RWPE2 (cell line): ENCODE data around the gene ESRRA.
A peak's percentile ranks its signal among the peaks of the same experiment; 100 is the strongest.

Experiments
- ATAC-seq: fragments of 200-7000 bp; cut with Tn5 transposase; 3 replicates; pipeline ENCODE4 v1.9.1; 2021; ENCODE audit warnings: low read depth
- DNase-seq: peaks from one replicate; pipeline ENCODE4 v3.0.0-alpha.2; 2020; ENCODE audit warnings: low spot score
- H3K27ac ChIP-seq: fragments of 450-650 bp; 2 replicates; pipeline ENCODE4 v1.5.1; 2017; ENCODE audit warnings: mild to moderate bottlenecking; ENCODE audit not compliant: poor library complexity, severe bottlenecking
- H3K27me3 ChIP-seq: fragments of 250-450 bp; sonication (Bioruptor Pico); 2 replicates; pipeline ENCODE4 v1.5.1; 2021; ENCODE audit warnings: mild to moderate bottlenecking, moderate library complexity; ENCODE audit not compliant: insufficient read depth, poor library complexity, severe bottlenecking
- H3K36me3 ChIP-seq: fragments of 250-450 bp; sonication (Bioruptor Pico); 2 replicates; pipeline ENCODE4 v1.5.1; 2020; ENCODE audit warnings: low read depth, mild to moderate bottlenecking, moderate library complexity
- H3K4me1 ChIP-seq: fragments of 250-450 bp; sonication (Bioruptor Pico); 2 replicates; pipeline ENCODE4 v1.5.1; 2021; ENCODE audit warnings: mild to moderate bottlenecking, moderate library complexity; ENCODE audit not compliant: insufficient read depth, poor library complexity, severe bottlenecking
- H3K4me3 ChIP-seq: fragments of 250-450 bp; sonication (Bioruptor Pico); 2 replicates; pipeline ENCODE4 v1.5.1; 2021; ENCODE audit warnings: mild to moderate bottlenecking, moderate library complexity; ENCODE audit not compliant: severe bottlenecking
- H3K9me3 ChIP-seq: fragments of 250-450 bp; sonication (Bioruptor Pico); 2 replicates; pipeline ENCODE4 v1.5.1; 2021; ENCODE audit warnings: mild to moderate bottlenecking, moderate library complexity; ENCODE audit not compliant: severe bottlenecking
- CTCF ChIP-seq: fragments of 450-650 bp; IDR thresholded peaks from one replicate; pipeline ENCODE4 v1.5.1; 2017; ENCODE audit warnings: mild to moderate bottlenecking, moderate library complexity; ENCODE audit not compliant: poor library complexity, severe bottlenecking

The ESRRA gene

GRCh38 chr11:64348383-64349024, 43.2 kb downstream of the ESRRA start:
- no peak for ATAC-seq
- no peak for DNase-seq
- Histone ChIP-seq H3K36me3 (no peaks in the 10 kb centered on the region), H3K27me3 (no peaks in the 10 kb centered on the region), H3K4me1 (peaks cover 11% of the 10 kb centered on the region), H3K4me3 (no peak overlapping the region), H3K27ac (peak overlapping the region; percentile 64), H3K9me3 (no peaks in the 10 kb centered on the region)
- no peak for TF ChIP-seq CTCF

- no peaks in the 10 kb centered on the region for H3K27me3 ChIP-seq
- H3K4me3 ChIP-seq: no peak overlapping the region
- DNase-seq: no peak
- no peak for ATAC-seq
- H3K27ac ChIP-seq: no peak overlapping the region
- peaks cover 11% of the 10 kb centered on the region for H3K4me1 ChIP-seq
- no peak for TF ChIP-seq CTCF
- no peaks in the 10 kb centered on the region for H3K36me3 ChIP-seq
- H3K9me3 ChIP-seq: no peaks in the 10 kb centered on the region
Measured at GRCh38 chr11:64349025-64349387, 43.7 kb downstream of the ESRRA start.

GRCh38 chr11:64349404-64349803, 44.1 kb downstream of the ESRRA start:
- Histone ChIP-seq H3K9me3 (no peaks in the 10 kb centered on the region), H3K4me1 (peaks cover 11% of the 10 kb centered on the region), H3K27me3 (no peaks in the 10 kb centered on the region), H3K27ac (no peak overlapping the region), H3K36me3 (no peaks in the 10 kb centered on the region), H3K4me3 (no peak overlapping the region)
- no peak for TF ChIP-seq CTCF
- no peak for ATAC-seq
- DNase-seq: no peak

- peaks cover 19% of the 10 kb centered on the region for H3K4me1 ChIP-seq
- no peak for TF ChIP-seq CTCF
Measured at GRCh38 chr11:64351136-64351631, 45.9 kb downstream of the ESRRA start.

More at GRCh38 chr11:64351136-64351631, 45.9 kb downstream of the ESRRA start:
- Histone ChIP-seq H3K4me3 (no peak overlapping the region), H3K9me3 (no peaks in the 10 kb centered on the region), H3K27ac (no peak overlapping the region), H3K27me3 (no peaks in the 10 kb centered on the region), H3K36me3 (no peaks in the 10 kb centered on the region)
- no peak for ATAC-seq
- peak; percentile 52 for DNase-seq
